Spleen (tissue), 7 donors: Measurements from ENCODE around the gene BTK.

ENCODE experiments used
- CTCF ChIP-seq, 11 experiments: fragments of 200-600 bp in 7 of 11; fragments of 450-650 bp in 4 of 11; sonication (generic) in 4 of 11; IDR thresholded peaks in 8 of 11; conservative IDR thresholded peaks in 3 of 11; 1 replicate in 7 of 11; 2 replicates in 4 of 11; pipeline versions ENCODE4 v1.4.0 to v1.8.0; 2016 to 2021; ENCODE audit warnings: antibody characterized with exemption in 11 of 11, inconsistent platforms in 4 of 11, mild to moderate bottlenecking in 1 of 11
- POLR2A ChIP-seq, 3 donors: fragments of 450-650 bp; IDR thresholded peaks; one replicate each; pipeline ENCODE4 v1.5.1; 2017; ENCODE audit warnings: antibody characterized with exemption in 3 of 3, mild to moderate bottlenecking in 1 of 3
- donor health status: DM: no; HTN: no; CAD: no; lungs with moderate emphysema.
- donor health status: DM: no; HTN: no; CAD: no.
- donor health status: DM: no; HTN: no; CAD: no.

DNA sequence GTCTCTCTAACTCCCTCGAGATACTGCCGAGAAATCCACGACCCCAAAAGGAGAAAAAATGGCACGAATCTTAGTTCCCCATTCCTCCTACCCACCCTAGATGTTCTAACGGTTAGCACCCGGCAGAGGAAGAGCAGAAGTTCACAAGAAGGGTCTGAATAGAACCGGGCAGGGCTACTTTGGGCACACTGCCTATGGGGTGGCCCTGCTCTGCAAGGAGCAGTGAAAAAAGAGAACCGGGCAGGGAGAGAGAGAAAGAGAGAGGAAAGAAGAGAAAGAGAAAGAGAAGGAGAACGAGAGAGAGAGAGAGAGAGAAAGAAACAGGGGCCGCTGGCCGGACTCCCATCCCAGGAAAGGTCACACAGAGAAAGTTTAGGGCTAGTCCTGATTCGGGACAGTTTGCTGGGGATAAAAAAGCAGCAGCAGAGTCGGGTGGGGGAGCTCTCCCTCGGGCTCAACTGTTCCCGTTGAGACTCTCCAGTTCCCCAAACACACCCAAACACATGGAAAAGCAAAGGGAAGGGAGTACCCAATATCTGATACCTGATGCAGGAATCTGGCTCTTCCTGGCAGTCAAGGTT lies 21.3 kb upstream of the BTK start:
- no peak for TF ChIP-seq CTCF (IDR thresholded peaks at IDR 0.05 in 8 of 11, conservative IDR thresholded peaks at IDR 0.05 in 3 of 11)
- no peak for TF ChIP-seq POLR2A (IDR thresholded peaks at IDR 0.05)
